Pancreas (tissue), 10 donors: ENCODE measurements around the gene PDCL2. TPM values are rescaled to one million over a fixed set of nuclear protein-coding genes. Genes with fewer than 3 reads are reported as not detected.

ENCODE experiments used
- ATAC-seq, 4 donors: fragments of 200-7000 bp; cut with Tn5 transposase; one replicate each; pipeline versions ENCODE4 v1.8.0 to v1.9.1; 2020; ENCODE audit warnings: mild to moderate bottlenecking in 4 of 4, moderate library complexity in 4 of 4
- DNase-seq, 6 donors: peaks; one replicate each; pipeline ENCODE4 v3.0.0-alpha.2; 2020
- FAIRE-seq: peaks from 2 replicates; lab custom pipeline; 2012; peaks lifted over from hg19 to GRCh38; lab: Jason Lieb, UNC
- H3K27ac ChIP-seq, 4 donors: fragments of 200-600 bp; sonication (generic); 1 replicate in 3 of 4; 2 replicates in 1 of 4; pipeline versions ENCODE4 v1.5.0 to v1.8.0; 2020
- H3K27me3 ChIP-seq, 4 donors: fragments of 200-600 bp; one replicate each; pipeline ENCODE4 v1.8.0; 2021
- H3K36me3 ChIP-seq, 3 donors: fragments of 200-600 bp; sonication (generic) in 1 of 3; one replicate each; pipeline versions ENCODE4 v1.5.0 to v1.8.0; 2020 to 2021
- H3K4me1 ChIP-seq, 3 donors: fragments of 200-600 bp; one replicate each; pipeline ENCODE4 v1.8.0; 2021
- H3K4me3 ChIP-seq, 4 donors: fragments of 200-600 bp; sonication (generic) in 2 of 4; one replicate each; pipeline versions ENCODE4 v1.5.0 to v1.8.0; 2020 to 2021
- H3K9me3 ChIP-seq, 4 donors: fragments of 200-600 bp; one replicate each; pipeline ENCODE4 v1.8.0; 2021
- CTCF ChIP-seq, 4 donors: fragments of 200-600 bp; sonication (generic) in 3 of 4; IDR thresholded peaks; one replicate each; pipeline versions ENCODE4 v1.5.0 to v1.8.0; 2021; ENCODE audit warnings: antibody characterized with exemption in 4 of 4
- WGBS, 2 donors: extraction: QIAGEN DNeasy Blood & Tissue Kit; methylation state at CpG; one replicate each; pipeline ENCODE4 v1.1.7; 2013; 5-methylcytosine and 5-hydroxymethylcytosine counted together
- intact Hi-C, 3 donors: fragments of 100-400 bp; cut with DNase I; formaldehyde crosslinking; loops; one replicate each; pipeline versions ENCODE4 v1.11.1 to v1.14.2; 2022
- polyA plus RNA-seq, 2 donors: library from polyadenylated mRNA; stranded (reverse); fragments of 200-250 nt; gene quantifications; one replicate each; pipeline ENCODE4 v1.2.3, GENCODE V29; 2013
- total RNA-seq, 6 donors: library from RNA; stranded (reverse); fragmentation: NEBNext Ultra II Directional in 4 of 6; extraction: Animal tissue kit (Norgen Biotek cat#: 25700) in 4 of 6; gene quantifications; one replicate each; pipeline versions ENCODE4 v1.2.1 to v1.2.4, GENCODE V29; 2021 to 2023
- donor health status: healthy with polysubstance abuse.
- donor health status: DM: no; HTN: no; CAD: no; lungs with moderate emphysema.
- donor health status: DM: no; HTN: no; CAD: no.
- donor health status: control.
- donor health status: control.
- donor health status: Bipolar disorder and iron deficiency.
- donor health status: DM: yes; HTN: yes; CAD: no.
- donor health status: DM: no; HTN: no; CAD: no.
- donor health status: DM: no; HTN: no; CAD: no.
- donor health status: DM: yes; HTN: yes; CAD: no.

PDCL2 gene
- total and polyA plus RNA-seq, 8 donors: not detected

GRCh38 chr4:55538531-55538930, 53.5 kb downstream of the PDCL2 start:
- ATAC-seq (no peak), FAIRE-seq (no peak), DNase-seq (no peak)
- intact Hi-C loops: no loop called here
- H3K27ac ChIP-seq: no peak overlapping the region
- TF ChIP-seq CTCF (IDR thresholded peaks at IDR 0.05): no peak
- H3K4me3 ChIP-seq: no peak overlapping the region
- no peaks in the 10 kb centered on the region for H3K27me3 ChIP-seq
- H3K36me3 ChIP-seq: no peaks in the 10 kb centered on the region
- no peaks in the 10 kb centered on the region for H3K4me1 ChIP-seq
- no peaks in the 10 kb centered on the region for H3K9me3 ChIP-seq

- H3K27me3 ChIP-seq: no peaks in the 10 kb centered on the region
- H3K9me3 ChIP-seq: no peaks in the 10 kb centered on the region
- no peak overlapping the region for H3K4me3 ChIP-seq
- no peaks in the 10 kb centered on the region for H3K36me3 ChIP-seq
- no peak overlapping the region for H3K27ac ChIP-seq
- ATAC-seq (no peak), FAIRE-seq (no peak), DNase-seq (no peak)
- TF ChIP-seq CTCF (IDR thresholded peaks at IDR 0.05): no peak
- no peaks in the 10 kb centered on the region for H3K4me1 ChIP-seq
- intact Hi-C loops: no loop called here
Measured at GRCh38 chr4:55534306-55534705, 57.7 kb downstream of the PDCL2 start.

- peaks cover 0 to 4% (median 0%) of the 10 kb centered on the region in 3 donors for H3K4me1 ChIP-seq
- WGBS, 2 donors: 88 to 96% methylated on average over 4 of the region's 4 CpGs
- ATAC-seq (no peak), DNase-seq (no peak), FAIRE-seq (no peak)
- H3K27me3 ChIP-seq: no peaks in the 10 kb centered on the region
- intact Hi-C loops: no loop called here
- no peak for TF ChIP-seq CTCF (IDR thresholded peaks at IDR 0.05)
- no peak overlapping the region for H3K4me3 ChIP-seq
- no peaks in the 10 kb centered on the region for H3K36me3 ChIP-seq
- no peak overlapping the region for H3K27ac ChIP-seq
- H3K9me3 ChIP-seq: no peaks in the 10 kb centered on the region
Measured at GRCh38 chr4:55530691-55531090, 61.4 kb downstream of the PDCL2 start.

DNA sequence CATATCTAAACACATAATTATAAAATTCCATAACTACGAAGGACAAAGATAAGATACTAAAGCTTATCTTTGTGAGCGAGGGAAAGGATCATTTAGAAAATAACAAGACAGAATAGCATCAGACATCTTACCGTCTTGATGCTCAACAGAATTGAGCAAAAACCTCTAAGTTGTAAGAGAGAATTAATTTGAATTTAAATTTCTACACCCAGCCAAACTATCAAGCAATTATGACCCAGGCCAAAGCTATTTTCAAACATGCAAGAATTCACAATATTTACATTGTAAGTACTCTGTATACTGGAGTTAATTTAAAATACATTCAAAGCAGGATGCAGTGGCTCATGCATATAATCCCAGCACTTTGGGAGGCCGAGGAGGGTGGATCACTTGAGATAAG, 61.9 kb downstream of the PDCL2 start:
- H3K4me1 ChIP-seq: peaks cover 0 to 4% (median 0%) of the 10 kb centered on the region in 3 donors
- DNase-seq (no peak), ATAC-seq (no peak), FAIRE-seq (no peak)
- intact Hi-C loops: no loop called here
- no peak overlapping the region for H3K4me3 ChIP-seq
- H3K27ac ChIP-seq: no peak overlapping the region
- H3K36me3 ChIP-seq: no peaks in the 10 kb centered on the region
- no peaks in the 10 kb centered on the region for H3K9me3 ChIP-seq
- no peak for TF ChIP-seq CTCF (IDR thresholded peaks at IDR 0.05)
- 76 to 77% methylated on average over 4 of the region's 4 CpGs for WGBS, 2 donors
- no peaks in the 10 kb centered on the region for H3K27me3 ChIP-seq

DNA sequence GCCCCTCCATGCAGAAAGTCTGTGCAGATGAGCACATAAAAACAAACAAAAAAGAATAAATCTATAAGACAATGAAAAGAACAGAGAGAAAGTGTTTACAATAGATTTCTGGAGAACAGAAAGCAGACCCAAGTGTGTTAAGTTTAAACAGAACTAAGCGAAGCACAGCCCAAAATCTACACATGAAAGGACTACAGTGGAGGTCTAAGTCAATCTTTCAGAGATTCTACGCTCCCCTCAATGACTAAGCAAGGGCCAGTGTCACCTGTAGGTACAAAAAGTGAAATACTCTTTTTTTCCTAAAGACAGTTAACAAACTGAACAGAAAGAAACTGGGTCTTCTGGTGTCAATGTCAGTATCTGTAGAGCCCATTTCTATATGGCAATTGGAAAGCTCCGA, 63.6 kb downstream of the PDCL2 start:
- no peaks in the 10 kb centered on the region for H3K27me3 ChIP-seq
- no peaks in the 10 kb centered on the region for H3K36me3 ChIP-seq
- ATAC-seq: no peak
- peaks cover 0 to 4% (median 0%) of the 10 kb centered on the region in 3 donors for H3K4me1 ChIP-seq
- WGBS, 2 donors: 95 to 97% methylated on average over 3 of the region's 3 CpGs
- intact Hi-C loops: no loop called here
- no peak overlapping the region for H3K27ac ChIP-seq
- no peak for TF ChIP-seq CTCF (IDR thresholded peaks at IDR 0.05)
- no peak overlapping the region for H3K4me3 ChIP-seq
- FAIRE-seq: no peak
- H3K9me3 ChIP-seq: no peaks in the 10 kb centered on the region
- DNase-seq: no peak
